ENCODE results near the gene AMPH.

The AMPH gene

DNA sequence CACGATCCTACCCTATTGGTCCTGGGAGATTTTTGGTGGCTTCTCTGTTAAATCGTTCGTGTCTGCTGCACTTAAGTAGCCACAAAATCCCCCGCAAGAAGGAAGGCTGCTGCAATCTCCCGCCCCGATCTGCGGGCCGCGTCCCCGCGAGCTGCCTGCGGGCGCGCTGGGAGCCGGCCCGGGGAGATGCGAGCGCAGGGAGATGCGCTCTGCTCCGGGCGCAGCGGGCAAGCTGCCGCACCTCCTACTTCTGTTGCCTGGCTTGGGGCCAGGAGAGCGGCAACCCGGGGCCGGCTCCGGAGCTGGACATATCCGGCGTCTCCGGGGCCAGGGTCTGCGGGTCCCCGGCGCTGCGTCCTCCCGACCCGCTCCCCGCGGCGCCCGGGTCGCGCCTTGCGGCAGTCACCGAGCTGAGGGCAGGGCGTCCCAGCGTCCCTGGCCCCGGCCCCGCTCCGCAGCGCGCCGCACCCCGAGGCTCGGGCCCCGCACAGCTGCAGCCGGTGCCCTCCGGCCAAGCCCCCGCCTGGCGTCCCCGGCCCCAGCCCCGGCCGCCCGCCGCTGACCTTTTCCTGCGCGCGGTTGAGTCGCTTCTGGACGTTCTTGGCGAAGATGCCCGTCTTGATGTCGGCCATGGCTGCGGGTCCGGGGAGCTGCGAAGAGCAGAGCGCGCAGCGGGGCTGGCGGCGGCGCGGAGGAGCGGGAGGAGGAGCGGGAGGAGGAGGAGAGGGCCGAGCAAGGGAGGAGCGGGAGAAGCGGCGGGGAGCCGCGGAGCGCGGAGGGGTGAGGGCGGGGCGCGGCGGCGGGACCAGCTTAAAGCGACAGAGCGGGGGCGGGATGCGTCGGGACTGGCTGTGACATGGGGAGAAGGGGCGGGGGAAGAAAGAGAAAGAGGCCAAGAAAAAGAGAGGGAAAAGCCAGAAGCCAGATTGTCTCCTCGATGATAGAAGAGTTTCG is at the start of gene AMPH:
AMPH (minus strand) TSS at position 654 of the 954 bp plus-strand sequence; CDS start at position 632, 22 bp downstream.
- peak; percentile 22 for DNase-seq (ENCODE audit: low spot score)

- no peak for DNase-seq (ENCODE audit: low spot score)
These were observed 48.2 kb upstream of the AMPH start for GRCh38 chr7:38679419-38679818.

GRCh38 chr7:38678698-38679054 is 47.5 kb upstream of the AMPH start:
- no peak for DNase-seq (ENCODE audit: low spot score)

- DNase-seq (ENCODE audit: low spot score), result no peak
These were observed 47.0 kb upstream of the AMPH start for GRCh38 chr7:38677981-38678697.

DNA sequence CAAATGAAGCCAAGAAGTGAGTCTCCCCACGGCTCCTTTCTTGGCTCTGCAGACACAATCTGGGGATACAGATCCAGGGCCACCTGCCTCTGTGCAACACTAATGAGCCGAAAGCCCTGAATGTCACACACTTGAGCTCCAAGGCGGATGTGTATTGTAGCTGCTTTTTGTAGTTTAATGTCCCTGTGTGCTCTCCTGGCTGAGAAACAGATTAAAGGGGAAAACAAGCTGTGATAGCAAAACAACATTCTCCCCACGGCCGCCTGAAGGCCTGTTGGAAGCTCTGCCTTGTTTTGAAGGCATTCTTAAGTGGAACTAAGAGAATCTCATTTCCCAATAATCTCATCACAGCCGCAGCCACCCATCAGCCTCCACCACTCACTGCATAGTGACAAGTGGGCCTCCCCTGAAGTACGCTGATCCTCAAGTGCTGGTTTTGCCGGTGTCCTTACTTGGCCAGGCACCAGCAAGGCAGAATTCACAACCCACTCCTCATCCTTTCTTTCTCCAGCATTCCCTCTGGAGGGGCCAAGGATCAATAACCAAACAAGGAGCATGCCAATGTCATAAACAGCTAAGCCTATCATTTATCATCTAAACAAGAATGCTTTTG is 44.4 kb upstream of the AMPH start:
- no peak for DNase-seq (ENCODE audit: low spot score)

DNA sequence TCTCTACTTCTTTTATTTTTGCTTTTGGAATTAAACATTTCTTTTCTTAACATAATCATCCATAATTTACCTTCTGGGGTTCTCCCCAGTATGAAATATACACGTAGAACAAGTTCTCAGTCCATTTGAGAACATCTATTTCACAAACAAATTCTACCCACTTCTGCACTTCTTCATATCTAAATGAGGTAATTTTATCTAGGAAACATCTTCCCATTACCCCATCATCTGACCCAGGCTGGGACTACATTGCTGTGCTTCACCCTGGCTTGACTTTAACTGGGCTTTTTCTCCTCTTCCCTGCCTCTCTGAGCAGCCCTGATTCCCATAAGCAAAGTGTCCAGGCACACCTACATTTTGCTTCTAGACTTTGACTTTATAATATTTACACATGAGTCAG is 43.3 kb upstream of the AMPH start:
- no peak for DNase-seq (ENCODE audit: low spot score)

GRCh38 chr7:38673795-38674194 is 42.6 kb upstream of the AMPH start:
- DNase-seq (ENCODE audit: low spot score), result peak; percentile 15

DNA sequence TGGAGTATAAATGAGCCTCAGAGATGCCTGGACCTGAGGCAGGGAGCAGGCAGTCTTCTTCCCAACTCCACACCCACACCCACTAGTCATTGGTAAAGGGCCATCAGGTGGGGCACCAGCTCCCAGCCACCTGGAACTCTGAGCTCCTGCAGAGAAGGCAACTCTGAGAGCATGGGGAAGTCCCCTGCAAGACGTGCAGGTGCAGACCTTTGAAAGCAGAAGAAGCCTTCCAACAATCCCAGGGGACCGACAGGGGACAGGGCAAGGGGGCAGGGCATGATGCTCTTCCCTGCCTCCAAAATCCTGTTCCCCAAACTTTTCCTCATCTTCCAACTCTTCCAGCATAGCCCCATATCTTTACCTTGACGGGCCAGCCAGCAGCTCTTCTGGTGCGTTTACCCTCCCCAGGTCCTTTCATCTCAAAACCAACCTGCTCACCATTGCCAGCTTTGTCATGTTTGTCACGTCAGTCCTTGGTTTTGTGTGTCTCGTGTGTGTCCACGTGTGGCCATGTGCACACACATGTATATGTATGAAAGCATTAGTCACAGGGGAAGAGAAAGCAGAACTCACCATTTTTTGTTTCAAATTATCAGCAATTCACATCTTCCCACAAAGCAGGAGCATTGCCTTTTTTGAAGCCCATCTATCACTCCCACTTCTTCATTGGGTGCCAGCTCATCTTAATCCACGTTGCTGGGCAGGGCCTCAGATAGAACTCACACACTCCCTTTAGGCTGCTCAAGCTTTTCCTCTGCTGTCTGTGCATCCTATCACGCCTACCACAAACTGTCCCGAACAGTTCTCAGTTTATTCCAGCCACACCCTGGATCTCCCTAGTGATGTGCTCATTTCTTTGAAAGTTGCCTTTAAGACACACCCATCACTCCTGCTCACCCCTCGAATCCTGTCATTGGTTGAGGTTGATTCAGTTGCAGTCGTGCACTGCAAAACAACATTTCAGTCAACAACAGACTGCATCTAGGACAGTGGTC is 41.0 kb upstream of the AMPH start:
- no peak for DNase-seq (ENCODE audit: low spot score)

- DNase-seq (ENCODE audit: low spot score), result no peak
These were observed 38.9 kb upstream of the AMPH start for GRCh38 chr7:38669965-38670520.

GRCh38 chr7:38664972-38665371 is 33.8 kb upstream of the AMPH start:
- no peak for DNase-seq (ENCODE audit: low spot score)

DNA sequence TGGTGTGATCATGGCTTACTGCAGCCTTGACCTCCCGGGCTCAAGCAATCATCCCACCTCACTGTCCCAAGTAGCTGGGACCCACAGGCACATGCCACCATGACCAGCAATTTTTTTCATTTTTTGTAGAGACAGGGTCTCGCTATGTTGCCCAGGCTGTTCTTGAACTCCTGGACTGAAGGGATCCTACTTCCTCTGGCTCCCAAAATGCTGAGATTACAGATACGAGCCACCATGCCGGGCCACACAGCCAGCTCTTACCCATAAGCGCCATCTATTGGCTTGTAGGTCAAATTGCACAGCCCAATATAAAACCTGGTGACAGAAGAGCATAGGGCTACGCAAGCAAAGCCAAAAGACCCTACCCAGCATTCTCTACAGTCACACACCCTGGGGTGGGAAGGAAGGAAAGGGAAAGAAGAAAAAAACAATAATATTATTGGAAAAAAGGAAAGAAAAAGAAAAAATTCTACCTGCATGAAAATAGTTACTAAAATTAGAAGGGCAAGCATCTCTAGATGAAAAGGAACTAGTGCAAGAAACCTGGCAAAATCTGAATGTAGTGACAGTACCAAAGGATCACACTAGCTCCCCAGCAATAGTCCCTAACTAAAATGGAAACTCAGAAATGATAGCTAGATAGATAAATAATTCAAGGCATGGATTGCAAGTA is 29.4 kb upstream of the AMPH start:
- peak; percentile 18 for DNase-seq (ENCODE audit: low spot score)

DNA sequence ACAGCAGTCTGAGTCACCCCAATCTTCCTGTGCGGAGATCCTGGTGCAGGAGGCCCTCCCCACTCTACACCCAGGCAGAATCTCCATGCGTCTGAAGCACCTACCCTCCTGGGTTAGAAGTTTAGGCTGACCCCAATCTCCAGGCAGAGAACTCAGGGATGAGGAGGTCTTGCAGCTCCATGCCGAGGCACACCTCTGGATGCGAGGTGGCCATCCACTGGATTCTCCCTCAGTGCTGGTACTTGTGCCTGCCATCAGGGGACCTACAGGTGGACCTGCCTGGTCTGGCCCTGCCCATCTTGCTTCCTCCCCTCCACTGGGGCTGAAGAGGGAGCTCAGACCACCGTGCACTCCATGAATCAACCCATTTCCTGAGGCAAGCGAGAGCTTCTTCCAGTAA is 28.8 kb upstream of the AMPH start:
- DNase-seq (ENCODE audit: low spot score), result no peak

DNA sequence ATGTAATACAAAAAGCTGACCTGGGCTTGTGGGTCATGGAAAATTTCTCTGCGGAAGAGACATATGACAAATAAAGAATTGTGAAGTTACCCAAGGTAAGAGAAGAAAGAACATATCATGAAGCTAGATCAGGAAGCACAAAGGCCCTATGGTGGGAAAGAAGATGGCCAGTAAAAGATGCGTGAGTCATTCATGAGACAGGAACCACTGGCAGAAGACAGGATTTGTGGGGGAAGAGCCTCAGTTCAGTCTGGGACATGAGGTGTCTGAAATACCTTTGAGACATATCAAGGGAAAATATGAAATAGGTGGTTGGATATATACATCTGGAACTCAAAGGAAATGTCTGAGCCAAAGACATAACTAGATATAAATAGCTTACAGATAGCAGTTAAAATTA is 27.7 kb upstream of the AMPH start:
- DNase-seq (ENCODE audit: low spot score), result no peak

DNA sequence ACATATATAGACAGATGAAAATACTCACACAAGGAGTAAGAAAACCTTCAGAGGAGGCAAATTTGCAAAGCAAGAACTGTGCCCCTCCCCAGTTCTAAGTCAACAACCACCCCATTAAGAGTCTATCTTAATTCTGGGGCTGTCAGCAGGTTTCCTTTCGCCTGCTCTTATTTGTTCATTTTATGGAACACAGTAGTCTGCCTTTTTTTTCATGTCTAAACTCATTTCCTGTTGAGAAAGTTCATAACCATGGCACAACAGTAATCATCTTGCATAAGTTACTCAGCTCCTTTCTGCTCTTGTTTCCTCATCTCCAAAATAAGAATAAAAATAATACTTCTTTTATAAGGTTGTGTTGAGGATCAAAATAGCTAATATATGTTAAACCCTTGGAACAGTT is 25.8 kb upstream of the AMPH start:
- no peak for DNase-seq (ENCODE audit: low spot score)

GRCh38 chr7:38655833-38656774 is 24.9 kb upstream of the AMPH start:
- no peak for DNase-seq (ENCODE audit: low spot score)

DNA sequence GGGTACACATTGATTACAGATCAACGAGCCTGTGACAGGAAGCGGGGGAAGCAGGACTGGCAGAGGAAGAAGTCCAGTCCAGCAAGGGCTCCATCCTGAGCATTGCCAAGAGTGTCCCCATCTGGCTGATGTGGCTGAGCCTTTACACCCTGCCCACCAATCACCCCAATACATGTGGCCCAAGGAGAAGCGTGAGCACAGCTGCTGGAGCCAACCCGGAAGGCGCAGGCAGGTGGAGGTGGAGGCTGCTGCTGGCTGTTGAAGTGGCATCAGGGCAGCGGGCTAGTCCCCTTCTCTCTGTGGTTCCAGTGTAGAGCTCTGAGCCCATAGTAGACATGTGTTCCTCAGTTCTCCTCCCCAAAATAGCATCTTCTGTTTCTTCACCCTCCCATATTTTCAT is 6.8 kb upstream of the AMPH start:
- DNase-seq (ENCODE audit: low spot score), result no peak

DNA sequence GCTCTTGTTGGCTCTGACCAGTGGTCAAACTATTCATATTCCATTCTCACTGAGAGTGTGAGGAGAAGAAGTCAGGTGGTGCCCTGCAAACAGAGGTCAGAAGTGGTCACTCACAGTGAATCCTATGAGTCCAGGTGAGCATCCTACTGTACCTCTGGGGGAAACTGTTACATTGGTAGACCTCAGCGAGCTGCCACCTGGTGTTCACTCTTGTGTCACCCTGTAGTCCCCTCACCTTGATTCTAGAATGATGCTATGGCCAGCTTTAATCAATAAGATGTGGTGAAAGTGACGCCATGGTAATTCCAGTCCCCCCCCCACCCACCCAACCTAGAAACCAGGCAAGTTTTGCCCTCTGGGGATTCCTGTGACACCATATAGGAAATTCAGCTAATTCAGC is 1.2 kb upstream of the AMPH start:
- DNase-seq (ENCODE audit: low spot score), result no peak

DNA sequence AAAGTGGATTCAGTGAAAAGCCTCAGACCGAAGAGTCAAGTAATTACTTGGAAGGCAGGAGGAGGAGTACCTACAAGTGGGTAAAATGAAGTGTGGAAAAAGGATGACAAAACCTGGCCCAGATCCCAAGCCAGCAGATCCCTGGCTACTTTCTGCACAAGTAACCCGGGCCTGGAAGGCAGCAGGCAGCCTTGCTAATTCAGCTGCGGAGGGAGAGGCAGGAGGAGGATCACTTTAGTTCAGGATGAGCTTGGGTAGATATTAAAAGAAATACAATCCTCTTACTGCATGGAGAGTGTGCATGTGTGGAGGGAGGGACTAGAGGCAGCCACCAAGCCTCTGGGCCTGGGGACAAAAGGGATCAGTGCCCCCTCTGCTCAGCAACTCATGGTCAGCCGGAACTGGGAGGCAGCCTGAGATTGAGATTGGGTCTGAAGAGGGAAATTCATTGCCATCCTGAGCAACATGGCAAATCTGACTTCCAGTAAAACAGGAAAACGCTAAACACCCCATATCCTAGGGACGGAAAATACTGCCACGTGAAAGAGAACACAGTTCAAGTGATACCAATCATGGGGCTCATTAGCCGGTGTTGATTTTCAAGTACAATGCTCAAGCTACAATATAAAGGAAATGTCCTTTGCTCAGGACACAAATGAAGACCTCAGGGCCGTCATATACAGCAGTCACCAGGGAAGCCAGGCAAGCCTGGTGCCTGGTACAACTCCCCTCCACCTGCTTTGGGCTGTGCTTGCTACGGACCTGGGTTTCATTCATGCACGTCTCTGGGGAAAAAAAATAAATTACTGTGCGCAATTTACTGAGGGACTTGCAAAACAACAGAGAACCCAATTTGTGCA is 1.3 kb downstream of the AMPH start:
- no peak for DNase-seq (ENCODE audit: low spot score)

All from hepatic stellate cell (primary cell).